SK-N-SH treated with all-trans-retinoic acid at 6 μM for 48 hours (cell line): Measurements from ENCODE around the gene SCAF4.

Experiments
- ARNTL ChIP-seq: fragments of 450-650 bp; formaldehyde crosslinking; IDR thresholded peaks from 2 replicates; pipeline ENCODE4 v1.5.0; 2020; ENCODE audit warnings: low read depth, mild to moderate bottlenecking, moderate library complexity, borderline replicate concordance
- BACH2 ChIP-seq: fragments of 250-450 bp; sonication (Bioruptor Pico); IDR thresholded peaks from 2 replicates; pipeline ENCODE4 v1.9.0; 2021; ENCODE audit warnings: mild to moderate bottlenecking, borderline replicate concordance
- CSDC2 ChIP-seq: fragments of 250-450 bp; sonication (Bioruptor Pico); IDR thresholded peaks from 2 replicates; pipeline ENCODE4 v1.5.0; 2020; ENCODE audit warnings: mild to moderate bottlenecking, moderate library complexity
- ESRRG ChIP-seq: fragments of 250-450 bp; sonication (Bioruptor Pico); IDR thresholded peaks from 2 replicates; pipeline ENCODE4 v1.6.1; 2021; ENCODE audit warnings: mild to moderate bottlenecking
- GLIS3 ChIP-seq: fragments of 250-450 bp; sonication (Bioruptor Pico); IDR thresholded peaks from 2 replicates; pipeline ENCODE4 v1.5.0; 2020; ENCODE audit warnings: mild to moderate bottlenecking, moderate library complexity
- OSR1 ChIP-seq: fragments of 250-450 bp; sonication (Bioruptor Pico); IDR thresholded peaks from 2 replicates; pipeline ENCODE4 v1.8.0; 2022; ENCODE audit warnings: moderate library complexity, mild to moderate bottlenecking, inconsistent platforms
- RARB ChIP-seq: fragments of 250-450 bp; sonication (Bioruptor Pico); IDR thresholded peaks from 2 replicates; pipeline ENCODE4 v1.8.0; 2021; ENCODE audit warnings: mild to moderate bottlenecking, moderate library complexity
- ZC3H10 ChIP-seq: fragments of 250-450 bp; sonication (Bioruptor Pico); IDR thresholded peaks from 2 replicates; pipeline ENCODE4 v1.5.1; 2021; ENCODE audit warnings: mild to moderate bottlenecking, moderate library complexity
- ZFP30 ChIP-seq: fragments of 450-650 bp; formaldehyde crosslinking; IDR thresholded peaks from 2 replicates; pipeline ENCODE4 v1.5.0; 2022; ENCODE audit warnings: mild to moderate bottlenecking, moderate library complexity
- ZNF565 ChIP-seq: fragments of 450-650 bp; formaldehyde crosslinking; conservative IDR thresholded peaks from 2 replicates; pipeline ENCODE4 v1.5.0; 2020; ENCODE audit warnings: low read depth, mild to moderate bottlenecking, moderate library complexity
- ZNF70 ChIP-seq: fragments of 450-650 bp; formaldehyde crosslinking; IDR thresholded peaks from 2 replicates; pipeline ENCODE4 v1.5.0; 2020; ENCODE audit warnings: mild to moderate bottlenecking, moderate library complexity
- ZNF8 ChIP-seq: fragments of 450-650 bp; formaldehyde crosslinking; IDR thresholded peaks from 2 replicates; pipeline ENCODE4 v1.5.0; 2020; ENCODE audit warnings: mild to moderate bottlenecking, moderate library complexity
- TF ChIP-seq, protein P1 (sequence below): fragments of 250-450 bp; sonication (Bioruptor Pico); IDR thresholded peaks from 2 replicates; pipeline ENCODE4 v1.8.0; 2020; ENCODE audit warnings: mild to moderate bottlenecking, moderate library complexity, borderline replicate concordance
- TF ChIP-seq, protein P2 (sequence below): fragments of 250-450 bp; sonication (Bioruptor Pico); IDR thresholded peaks from 2 replicates; pipeline ENCODE4 v1.5.1; 2020; ENCODE audit warnings: low read depth, mild to moderate bottlenecking, moderate library complexity

DNA sequence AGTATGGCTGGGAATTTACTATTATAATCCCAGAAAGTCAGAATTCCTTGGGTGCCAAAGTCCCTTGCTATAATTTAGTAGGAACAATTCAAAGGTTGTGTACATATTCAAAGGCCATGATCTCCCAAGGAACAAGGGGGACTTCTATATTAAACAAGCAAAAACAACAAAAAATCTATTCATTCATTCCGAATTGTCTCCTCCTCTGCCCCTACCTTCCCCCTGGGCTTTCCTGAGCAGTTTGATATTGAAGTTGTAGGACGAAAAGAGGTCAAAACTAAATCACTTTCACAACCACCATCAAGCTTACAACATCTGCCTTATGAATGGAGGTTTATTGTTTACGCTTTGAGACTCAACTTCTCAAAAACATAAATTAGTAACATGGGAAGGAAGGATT lies 107.7 kb downstream of the SCAF4 start:
- TF ChIP-seq RARB (CRISPR knock-in tag) (no peak), ZFP30 (CRISPR knock-in tag) (no peak), ZNF565 (CRISPR knock-in tag) (no peak), ESRRG (no peak), OSR1 (CRISPR knock-in tag) (no peak), ZNF8 (no peak), BACH2 (no peak), ARNTL (CRISPR knock-in tag) (no peak), CSDC2 (CRISPR knock-in tag) (no peak), GLIS3 (CRISPR knock-in tag) (no peak), ZNF70 (CRISPR knock-in tag) (no peak), ZC3H10 (CRISPR knock-in tag) (no peak)
- TF ChIP-seq, protein P1, sequence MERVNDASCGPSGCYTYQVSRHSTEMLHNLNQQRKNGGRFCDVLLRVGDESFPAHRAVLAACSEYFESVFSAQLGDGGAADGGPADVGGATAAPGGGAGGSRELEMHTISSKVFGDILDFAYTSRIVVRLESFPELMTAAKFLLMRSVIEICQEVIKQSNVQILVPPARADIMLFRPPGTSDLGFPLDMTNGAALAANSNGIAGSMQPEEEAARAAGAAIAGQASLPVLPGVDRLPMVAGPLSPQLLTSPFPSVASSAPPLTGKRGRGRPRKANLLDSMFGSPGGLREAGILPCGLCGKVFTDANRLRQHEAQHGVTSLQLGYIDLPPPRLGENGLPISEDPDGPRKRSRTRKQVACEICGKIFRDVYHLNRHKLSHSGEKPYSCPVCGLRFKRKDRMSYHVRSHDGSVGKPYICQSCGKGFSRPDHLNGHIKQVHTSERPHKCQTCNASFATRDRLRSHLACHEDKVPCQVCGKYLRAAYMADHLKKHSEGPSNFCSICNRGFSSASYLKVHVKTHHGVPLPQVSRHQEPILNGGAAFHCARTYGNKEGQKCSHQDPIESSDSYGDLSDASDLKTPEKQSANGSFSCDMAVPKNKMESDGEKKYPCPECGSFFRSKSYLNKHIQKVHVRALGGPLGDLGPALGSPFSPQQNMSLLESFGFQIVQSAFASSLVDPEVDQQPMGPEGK (CRISPR knock-in tag): no peak
- TF ChIP-seq, protein P2, sequence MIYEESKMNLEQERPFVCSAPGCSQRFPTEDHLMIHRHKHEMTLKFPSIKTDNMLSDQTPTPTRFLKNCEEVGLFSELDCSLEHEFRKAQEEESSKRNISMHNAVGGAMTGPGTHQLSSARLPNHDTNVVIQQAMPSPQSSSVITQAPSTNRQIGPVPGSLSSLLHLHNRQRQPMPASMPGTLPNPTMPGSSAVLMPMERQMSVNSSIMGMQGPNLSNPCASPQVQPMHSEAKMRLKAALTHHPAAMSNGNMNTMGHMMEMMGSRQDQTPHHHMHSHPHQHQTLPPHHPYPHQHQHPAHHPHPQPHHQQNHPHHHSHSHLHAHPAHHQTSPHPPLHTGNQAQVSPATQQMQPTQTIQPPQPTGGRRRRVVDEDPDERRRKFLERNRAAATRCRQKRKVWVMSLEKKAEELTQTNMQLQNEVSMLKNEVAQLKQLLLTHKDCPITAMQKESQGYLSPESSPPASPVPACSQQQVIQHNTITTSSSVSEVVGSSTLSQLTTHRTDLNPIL (CRISPR knock-in tag): no peak
